NCI-H2107 treated with DMSO at 0.1 percent for 48 hours (cell line): ENCODE data around the gene LPAR2.

Experiments used
- DNase-seq: peaks from one replicate; lab custom pipeline; 2025; ENCODE audit not compliant: unreplicated experiment; lab: John Stamatoyannopoulos, UW

LPAR2 gene

DNA sequence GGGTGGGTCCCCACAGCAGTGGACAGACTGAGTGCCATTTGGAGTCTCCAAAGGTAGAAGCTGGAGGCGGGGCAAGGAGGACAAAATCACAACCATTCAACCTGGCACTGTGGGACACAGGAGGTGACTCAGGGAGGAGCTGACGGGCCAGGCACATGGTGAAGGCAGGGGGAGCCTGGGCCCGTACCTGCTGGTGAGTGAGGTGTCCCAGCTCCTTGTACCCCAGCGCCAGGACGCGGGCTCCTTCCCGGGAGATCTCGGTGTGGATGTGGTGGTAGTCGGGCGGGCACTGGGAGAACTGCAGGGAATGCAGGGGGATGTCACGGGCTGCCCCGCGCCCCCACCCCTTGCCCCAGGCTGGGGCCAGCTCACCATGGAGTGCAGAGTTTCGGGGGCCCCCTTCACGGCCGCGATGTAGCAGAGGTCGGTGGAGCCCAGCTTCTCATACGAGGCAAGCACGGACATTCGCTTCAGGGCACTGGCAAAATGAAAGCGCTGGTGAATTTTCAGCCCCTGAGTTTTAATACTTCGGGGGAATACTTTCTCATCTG lies 25.7 kb upstream of the LPAR2 start:
- no peak for DNase-seq

DNA sequence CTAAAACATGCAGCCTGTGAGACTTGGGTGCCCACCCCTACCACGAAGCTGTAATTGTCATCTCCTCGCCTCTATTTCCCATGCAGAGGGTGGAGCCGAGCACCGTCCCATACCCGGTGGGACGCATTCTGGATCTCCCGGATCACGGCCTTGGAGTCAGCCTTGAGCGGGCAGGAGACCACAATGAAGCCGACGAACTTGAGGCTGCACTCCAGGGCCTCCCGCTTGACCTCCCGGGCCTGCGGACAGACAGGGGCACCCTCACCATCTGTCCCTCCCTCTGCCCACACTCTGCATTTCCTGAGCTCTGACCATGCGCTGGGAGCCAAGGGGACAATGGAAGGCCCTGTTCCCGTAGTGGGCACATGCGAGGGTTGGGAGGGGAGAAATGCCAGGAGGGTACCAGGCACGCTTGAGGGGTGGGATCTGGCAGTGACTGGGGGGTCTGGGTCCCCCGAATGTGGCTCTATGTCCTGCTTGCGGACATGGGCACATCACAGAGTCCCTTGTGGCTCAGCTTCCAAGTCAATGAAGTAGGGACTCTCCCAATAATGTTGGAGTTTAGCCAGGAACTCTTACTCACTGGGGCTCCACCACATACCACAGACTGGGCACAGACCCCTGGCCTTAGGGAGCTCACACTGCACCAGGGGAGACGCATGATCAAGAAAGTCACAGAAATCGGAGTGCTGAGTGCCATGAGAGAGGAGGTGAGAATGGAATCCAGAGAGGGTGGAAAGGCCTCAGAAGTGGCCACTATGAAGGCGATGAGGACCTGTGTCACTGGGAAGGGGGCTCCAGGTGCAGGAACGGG lies 24.7 kb upstream of the LPAR2 start:
- DNase-seq: no peak

DNA sequence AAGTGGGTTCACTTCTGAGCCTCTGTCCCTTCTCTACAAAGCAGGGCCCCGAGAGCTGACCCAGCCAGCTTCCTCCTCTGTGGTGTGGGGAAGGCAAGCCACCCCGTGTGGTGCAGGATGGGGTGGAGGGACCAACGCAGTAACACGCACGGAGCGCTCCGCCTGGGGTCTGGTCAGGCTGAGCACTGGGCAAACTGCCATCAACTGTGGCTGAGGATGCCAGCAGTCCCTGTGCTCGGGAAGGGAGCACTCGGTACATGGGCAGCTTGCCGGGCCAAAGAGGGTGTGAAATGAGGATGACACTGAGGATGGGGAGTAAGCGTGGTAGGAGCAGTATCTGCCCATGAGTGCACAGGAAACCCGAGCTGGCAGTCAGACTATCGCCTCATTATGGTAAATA lies 23.1 kb upstream of the LPAR2 start:
- no peak for DNase-seq

DNA sequence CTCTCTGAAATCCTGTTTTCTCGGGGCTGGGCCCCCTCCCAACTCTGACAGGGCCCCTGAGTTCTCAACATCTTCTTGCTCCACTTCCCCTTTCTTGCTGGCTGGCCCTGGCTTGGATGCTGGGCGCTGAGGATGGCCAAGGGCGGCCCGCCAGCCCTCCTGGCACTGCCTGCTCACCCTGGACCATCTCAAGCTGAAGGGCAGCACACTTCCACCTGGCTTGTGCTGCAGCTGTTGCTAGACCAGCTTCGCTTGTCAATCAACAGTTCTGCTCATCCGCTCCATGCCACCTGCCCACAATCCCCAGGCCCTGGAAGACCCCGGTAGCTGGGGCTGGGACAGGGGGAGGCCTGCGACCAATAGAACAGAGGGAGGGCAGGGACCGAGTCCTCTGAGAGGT lies 22.3 kb upstream of the LPAR2 start:
- DNase-seq: no peak

DNA sequence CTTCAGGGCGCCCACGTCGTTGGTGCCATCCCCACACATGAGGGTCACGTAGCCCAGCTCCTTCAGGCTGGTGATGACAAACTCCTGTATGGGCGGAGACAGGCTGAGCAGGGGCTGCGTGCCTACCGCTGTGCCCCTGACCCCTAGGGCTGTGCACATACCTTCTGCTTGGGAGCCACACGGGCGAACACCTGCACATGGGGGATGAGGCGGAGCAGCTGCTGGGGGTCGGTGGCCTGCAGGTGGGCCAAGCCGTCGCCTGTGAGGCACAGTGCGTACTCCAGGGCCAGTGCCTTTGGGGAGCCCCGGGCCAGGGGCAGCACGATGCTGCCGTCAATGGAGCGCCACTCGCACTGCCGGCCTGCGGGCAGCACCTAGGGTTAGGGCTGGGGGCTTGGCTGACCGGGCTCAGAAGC lies 21.6 kb upstream of the LPAR2 start:
- no peak for DNase-seq

DNA sequence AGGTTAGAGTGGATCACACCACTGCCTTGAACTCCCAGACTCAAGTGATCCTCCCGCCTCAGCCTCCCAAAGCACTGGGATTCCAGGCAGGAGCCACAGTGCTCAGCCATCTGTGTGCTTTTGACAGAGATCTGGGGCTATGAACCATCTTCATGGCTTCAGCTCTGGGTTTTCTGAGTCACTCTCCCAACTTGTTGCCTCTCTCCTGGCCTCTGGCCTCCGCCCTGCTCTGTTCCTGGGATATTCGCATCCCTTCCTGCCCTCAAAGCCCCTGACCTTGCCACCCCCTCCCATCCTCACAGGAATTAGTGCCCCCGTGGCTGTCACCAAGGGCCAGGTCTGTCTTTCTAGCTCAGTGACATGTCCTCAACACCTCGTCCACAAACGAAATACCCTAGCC lies 21.1 kb upstream of the LPAR2 start:
- no peak for DNase-seq

DNA sequence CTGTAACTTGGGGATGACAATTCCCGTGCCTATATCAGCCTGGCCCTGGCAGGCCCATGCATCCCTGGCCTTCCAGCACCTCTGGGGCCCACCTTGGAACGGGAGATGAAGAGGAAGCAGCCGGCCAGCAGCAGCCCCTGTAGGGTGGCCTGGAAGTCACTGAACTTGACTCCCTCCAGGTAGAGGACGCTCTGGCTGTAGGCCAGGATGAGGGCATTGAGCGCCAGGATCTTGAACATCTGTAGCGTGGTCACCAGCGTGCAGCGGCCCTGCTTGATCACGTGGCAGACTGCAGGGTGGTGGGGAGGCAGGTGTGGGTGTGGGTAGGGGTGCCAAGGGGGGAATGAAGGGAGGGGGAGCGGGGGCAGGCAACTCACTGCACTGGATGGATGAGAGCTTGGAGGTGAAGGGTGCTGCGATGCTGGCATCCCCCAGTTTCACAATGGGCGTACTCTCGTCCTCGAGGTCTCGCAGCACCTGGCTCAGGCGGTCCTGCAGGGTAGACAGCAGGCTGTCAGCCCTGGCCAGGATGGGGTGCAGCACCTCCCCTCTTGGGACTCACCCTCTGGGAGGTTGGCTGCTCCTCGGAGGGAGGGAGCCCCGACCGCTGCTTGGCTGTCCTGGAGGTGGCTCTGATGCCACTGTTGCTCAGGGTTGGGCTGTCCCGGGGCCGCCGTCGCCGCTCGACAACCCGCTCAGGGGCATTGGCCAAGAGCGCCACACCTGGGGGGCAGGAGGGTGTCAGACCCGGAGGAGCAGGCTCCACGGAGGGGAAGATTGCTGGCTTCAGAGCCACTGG lies 19.2 kb upstream of the LPAR2 start:
- no peak for DNase-seq

DNA sequence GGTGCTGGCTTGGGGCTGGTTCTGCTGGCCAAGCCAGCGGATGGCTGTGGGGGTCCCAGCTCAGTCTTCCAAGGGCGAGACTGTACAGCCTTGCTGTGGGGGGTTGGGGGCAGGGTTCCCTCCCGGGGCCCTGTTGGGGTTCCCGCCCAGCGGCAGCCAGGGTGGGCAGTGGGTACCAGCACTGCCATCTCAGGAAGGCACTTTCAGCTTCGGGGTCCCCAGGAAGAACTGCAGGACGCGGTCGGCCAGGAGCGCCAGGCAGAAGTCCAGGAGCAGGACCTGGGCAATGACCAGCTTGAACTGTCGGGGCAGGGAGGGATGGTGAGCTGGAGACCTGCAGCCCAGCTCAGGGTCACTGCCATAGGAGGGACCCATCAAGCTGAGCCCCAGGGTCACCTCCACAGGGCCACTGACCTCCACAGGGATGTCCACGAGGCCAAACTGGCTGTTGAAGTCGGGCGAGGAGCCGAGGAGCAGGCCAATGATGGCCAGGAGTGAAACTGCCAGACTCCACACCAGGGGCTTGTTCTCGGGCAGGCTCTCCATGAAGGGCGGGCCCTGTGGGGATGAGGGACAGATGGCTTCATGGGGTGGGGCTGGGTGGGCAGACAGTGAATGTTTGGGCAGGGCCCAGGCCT lies 17.3 kb upstream of the LPAR2 start:
- DNase-seq: no peak

DNA sequence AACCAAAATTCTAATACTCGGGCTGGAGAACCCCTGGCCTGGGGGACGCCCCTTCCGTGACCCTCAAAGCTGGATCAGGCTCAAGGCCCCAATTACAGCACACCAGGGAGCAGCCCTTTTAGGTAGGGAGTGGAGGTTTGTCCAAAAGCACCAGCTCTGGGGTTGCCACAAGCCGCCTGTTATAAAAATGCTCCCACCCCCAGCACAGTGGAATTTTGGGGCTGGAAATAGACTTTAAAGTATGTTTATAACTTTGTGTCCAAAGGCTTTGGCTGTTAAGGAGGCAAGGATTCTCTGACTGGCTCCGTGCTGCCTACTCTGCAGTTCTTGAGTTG lies 16.0 kb upstream of the LPAR2 start:
- no peak for DNase-seq

DNA sequence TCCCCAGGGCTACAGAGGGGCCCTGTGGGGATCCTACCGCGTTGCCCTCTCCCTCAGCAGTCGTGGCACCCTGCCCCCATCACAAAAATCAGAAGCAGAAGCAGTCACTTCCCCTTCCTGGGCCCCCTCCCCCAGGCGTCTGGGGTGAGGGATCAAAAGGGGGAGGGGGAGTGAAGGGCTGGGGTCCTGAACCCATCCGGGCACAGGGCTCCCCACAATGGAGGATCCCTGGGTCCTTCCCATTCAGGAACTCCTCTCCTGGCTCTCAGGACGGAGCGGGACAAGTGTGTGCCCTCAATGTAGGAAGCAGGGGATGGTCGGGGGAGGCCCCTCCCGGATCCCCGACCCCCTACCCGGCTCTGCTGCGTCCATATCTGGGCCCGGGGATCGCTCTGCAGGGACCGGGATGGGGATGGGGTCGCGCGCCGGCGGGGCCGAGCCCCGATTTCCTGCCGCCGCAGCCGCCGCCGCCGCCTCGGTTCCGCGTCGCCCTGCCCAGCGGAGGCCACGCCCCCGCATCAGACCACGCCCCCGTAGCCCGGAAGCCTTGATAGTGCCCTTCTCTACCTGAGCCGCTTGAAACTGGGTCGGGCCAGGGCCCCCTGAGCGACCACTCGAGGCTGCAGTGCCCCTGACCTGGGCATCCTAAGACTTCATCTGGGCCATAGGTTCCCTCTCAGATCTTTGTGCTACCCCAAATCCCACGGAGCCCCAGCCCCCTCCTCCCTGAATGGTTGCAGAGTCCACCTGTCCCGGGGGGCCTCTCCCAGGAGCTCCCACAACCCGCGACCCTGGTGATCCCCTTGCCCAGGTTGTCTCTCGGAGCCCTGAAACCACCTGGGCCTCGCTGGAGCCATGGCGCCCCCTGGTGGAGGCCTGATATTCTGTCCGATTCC lies 15.4 kb upstream of the LPAR2 start, which contains the start of gene GMIP:
Gene GMIP, minus strand, starts transcription at position 500 of the 896 bp plus-strand sequence. Its CDS starts 128 bp downstream, at position 372.
- no peak for DNase-seq

DNA sequence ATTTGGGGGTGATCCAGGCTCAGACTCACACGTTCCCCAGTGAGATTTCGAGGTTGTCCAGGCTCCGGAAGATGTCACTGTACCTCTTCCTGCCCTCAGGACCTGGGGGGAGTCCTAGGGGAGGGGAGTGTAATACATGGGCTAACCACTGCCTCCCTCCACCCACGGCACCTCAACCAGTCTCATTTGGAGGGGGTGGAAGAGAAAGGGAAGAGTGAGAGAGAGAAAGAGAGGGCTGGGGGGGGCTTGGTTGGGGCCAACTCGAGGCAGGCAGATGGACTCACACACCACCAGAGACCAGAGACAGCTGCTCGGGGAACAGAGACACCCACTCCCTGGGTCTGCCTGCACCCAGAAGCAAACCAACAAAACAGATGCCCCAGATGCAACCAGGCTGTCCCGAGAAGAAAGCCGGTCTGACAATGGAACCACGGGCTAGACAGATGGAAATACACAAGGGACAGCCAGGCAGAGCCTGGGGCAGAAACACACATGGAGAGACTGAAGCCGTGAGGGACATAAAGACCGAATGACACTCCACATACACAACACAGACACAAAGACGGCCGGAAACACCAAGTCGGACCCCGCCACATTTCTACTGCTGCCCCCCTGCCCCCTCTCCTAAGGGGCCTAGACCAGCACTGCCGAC lies 14.6 kb upstream of the LPAR2 start:
- no peak for DNase-seq

DNA sequence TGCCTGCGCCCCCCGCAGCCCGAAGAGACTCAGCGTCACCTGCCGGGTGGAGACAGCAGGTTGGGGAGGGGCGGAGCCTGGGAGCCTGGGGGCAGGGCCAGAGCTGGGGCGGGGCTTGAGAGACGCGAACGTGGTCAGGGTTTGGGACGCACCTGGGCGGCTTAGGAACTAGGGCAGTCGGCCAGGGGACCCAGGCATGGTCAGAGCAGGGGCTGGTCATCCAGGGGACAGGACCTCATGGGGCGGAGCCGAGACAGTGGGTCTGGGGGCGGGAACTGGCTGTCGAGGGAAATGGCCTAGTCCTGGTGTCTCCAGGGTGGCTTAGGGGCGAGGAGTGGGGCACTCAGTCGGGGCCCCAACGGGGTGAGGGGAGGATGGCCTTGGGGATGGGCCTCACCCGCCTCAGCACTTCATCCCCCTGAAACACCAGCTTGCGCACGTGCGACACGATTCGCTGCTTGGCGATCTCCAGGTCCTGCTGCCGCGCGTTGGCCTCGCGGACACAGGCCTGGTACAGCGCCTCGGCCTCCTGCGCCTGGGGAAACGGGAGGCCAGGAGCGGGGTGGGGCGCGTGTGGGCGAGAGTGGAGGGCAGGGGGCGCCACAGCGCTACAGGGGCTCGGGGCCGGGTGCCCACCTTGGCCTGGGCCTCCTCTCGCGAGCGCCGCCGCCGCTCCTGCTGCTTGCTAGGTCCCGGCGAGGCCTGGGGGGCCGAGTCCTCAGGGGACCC lies 9.7 kb upstream of the LPAR2 start:
- DNase-seq: no peak

DNA sequence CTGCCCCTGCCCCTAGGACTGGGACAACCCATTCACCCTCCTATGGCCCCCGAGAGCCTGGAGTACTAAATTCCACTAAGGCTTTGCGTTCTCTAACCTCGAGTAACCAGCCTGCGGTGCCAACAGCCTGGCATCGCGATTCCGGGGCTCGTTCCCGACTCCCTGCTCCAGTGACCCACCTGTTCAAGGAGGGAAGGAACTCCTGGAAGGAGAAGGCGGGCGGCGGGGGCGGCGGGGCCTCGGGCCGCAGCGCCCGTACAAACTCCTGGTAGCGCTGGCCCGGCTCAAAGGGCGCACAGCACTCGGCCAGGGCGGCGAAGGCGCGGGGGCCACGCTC lies 9.1 kb upstream of the LPAR2 start:
- no peak for DNase-seq

DNA sequence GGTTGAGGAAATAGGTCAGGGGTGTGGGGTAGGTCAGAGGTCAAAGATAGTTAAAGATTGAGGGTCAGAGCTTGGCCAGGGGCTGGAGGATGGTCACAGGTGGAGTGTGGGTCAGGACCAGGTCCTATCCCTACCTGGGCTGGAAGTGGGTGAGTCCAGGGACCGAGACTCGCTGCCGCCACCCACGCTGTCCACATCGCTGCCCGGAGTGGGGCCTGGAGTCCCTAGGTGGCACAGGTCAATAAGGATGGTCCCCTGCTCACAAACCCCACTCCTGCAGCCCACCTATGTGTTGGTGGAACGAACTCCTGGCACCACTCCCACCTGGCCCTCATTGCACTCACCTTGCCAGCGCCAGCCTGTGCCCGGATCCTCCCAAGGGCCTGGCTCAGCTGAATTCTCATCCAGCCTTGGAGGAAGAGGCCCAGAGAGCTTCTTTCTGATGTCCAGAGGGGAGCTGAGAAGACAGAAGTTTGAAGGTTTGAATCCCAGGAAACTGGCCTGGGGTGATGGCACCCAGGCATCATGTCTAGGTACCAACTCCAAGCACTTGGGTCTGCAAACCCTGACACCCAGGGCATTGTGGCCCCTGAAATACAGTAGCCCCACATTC lies 8.7 kb upstream of the LPAR2 start:
- no peak for DNase-seq

DNA sequence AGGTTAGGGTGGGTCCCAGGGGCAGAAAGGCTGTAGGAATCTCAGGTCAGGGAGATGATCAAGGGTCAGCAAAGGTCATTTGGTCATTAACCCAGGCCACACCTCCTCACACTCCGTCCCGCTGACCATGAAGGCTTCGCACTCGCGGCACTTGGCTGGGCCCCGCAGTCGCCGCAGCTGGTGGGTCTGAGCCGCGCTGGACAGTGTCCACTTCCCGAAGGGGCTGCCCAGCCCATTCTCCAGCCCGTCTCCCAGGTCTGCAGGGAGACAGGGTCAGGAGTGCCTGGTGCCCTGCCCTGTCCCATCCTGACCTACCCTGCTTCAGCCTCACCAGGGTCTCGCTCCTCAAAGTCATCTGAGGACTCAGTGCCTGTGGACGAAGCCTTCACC lies 7.3 kb upstream of the LPAR2 start:
- no peak for DNase-seq

DNA sequence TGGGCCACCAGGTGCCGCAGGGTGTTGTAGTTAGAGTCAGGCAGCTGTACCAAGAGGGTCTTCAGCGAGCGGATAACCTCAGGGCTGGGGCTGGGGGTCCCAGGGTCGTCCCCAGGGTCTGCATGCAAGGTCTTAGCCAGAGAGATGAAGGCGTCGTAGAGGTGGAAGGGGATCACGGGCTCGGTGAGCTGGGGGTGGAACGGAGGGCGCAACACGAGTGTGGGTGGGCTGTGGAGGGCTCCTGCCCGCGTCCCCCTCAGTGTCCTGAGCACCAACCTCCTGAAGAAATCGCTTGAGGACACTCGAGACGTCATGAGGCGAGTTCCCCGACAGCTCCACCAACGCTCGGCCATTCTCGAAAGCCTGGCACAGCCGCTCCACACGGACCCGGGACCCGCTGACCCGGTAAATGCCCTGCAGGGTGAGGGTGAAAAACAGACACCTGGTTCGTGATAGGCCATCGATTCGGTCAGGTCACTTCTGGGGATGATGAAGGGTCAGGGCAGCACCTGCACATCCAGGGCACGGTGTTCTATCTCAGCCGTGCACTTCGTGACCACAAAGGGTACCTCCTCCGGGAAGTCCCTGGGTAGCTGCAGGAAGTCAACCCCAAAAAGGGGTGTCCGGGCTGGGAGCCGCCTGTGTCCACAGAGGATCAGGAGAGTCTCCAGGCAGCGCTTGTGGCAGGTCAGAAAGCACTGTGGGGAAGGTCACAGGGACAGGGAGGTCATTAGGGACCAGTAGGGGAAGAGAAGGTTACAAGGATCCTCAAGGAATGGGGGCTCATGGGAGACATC lies 6.7 kb upstream of the LPAR2 start:
- DNase-seq: no peak

DNA sequence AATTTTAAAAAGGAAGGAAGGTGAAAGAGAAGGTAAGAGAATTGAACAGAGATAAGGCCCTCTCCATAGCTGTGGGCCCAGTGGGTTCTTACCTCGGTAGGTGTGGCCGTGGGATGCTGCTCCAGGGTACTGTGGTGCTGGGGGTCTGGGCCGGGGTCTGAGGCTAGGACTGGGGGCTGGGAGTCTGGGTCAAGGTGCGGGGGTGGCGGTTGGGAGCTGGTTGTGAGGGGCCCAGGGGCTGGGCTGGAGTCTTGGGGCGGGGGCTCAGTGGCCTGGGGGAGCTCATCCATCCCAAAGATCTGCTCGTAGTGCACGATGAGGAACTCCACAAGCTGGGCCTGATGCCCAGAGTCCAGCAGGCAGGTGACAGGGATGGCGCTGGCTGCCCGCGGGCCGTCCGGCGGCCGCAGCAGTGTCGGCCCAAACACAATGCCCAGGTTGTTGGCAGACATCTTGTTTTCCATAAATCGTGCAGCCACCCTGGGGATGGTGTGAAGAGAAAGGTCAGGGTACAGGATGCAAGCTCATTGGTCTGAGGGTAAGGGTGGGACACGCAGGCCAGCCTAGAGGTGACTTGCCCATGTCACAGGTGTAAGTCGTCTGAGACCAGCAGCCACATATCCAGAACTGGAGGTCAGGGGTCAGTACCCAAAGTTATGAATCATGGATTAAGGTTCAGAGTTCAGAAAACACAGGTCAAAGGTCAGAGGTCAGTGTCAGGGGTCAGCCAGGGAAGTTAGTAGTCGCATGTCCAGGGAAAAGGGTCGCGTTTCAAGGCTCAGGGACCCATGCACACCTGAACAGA lies 5.9 kb upstream of the LPAR2 start:
- DNase-seq: no peak

DNA sequence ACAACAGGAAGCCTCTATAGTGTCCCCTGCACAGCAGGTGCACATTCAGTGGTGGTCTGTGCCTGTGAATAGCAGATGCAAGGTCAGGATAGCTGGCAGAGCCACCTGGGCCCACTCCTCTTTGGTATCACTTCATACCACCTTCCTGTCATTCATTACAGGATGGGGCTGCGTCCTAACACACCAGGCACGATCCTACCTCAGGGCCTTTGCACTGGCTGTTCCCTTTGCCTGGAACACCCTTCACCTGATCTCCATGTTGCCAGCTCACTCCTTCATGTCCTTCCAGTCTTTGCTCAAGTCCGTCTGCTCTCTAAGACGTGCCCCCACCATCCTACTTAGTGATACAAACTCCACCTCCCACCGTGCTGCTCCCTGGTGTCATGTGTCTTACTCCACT lies 4.6 kb upstream of the LPAR2 start:
- DNase-seq: no peak
